Thyroid gland (tissue), 4 donors: Measurements from ENCODE around the gene ANKMY1. TPM values are rescaled to one million over a fixed set of nuclear protein-coding genes. Genes with fewer than 3 reads are reported as not detected.

Experiments used
- DNase-seq, 2 donors: peaks; one replicate each; pipeline ENCODE4 v3.0.0-alpha.2; 2019
- H3K27ac ChIP-seq, 3 donors: fragments of 200-600 bp; sonication (generic); 1 replicate in 2 of 3; 2 replicates in 1 of 3; pipeline ENCODE4 v1.5.1; 2016 to 2019; ENCODE audit warnings: mild to moderate bottlenecking in 1 of 3, moderate library complexity in 1 of 3
- H3K27me3 ChIP-seq: fragments of 200-600 bp; sonication (generic); one replicate; pipeline ENCODE4 v1.5.1; 2019
- H3K36me3 ChIP-seq, 2 donors: fragments of 200-600 bp; sonication (generic); one replicate each; pipeline ENCODE4 v1.5.1; 2016 to 2019
- H3K4me1 ChIP-seq, 2 donors: fragments of 200-600 bp; sonication (generic); one replicate each; pipeline ENCODE4 v1.5.1; 2017 to 2019
- H3K4me3 ChIP-seq, 3 donors: fragments of 200-600 bp; sonication (generic); replicated peaks in 1 of 3; 1 replicate in 2 of 3; 2 replicates in 1 of 3; pipeline ENCODE4 v1.5.1; 2016; ENCODE audit warnings: mild to moderate bottlenecking in 1 of 3
- H3K9me3 ChIP-seq: fragments of 200-600 bp; sonication (generic); one replicate; pipeline ENCODE4 v1.5.1; 2017
- CTCF ChIP-seq, 6 experiments: fragments of 200-600 bp in 3 of 6; fragments of 450-650 bp in 3 of 6; sonication (generic) in 3 of 6; IDR thresholded peaks; one replicate each; pipeline ENCODE4 v1.5.1; 2016 to 2019; ENCODE audit warnings: antibody characterized with exemption in 6 of 6, mild to moderate bottlenecking in 2 of 6, inconsistent platforms in 1 of 6, moderate library complexity in 1 of 6
- POLR2A ChIP-seq, 2 donors: fragments of 450-650 bp; IDR thresholded peaks; one replicate each; pipeline ENCODE4 v1.6.1; 2017; ENCODE audit warnings: antibody characterized with exemption in 2 of 2, mild to moderate bottlenecking in 2 of 2, moderate library complexity in 1 of 2
- WGBS, 2 donors: methylation state at CpG; one replicate each; pipeline ENCODE4 v1.1.5; 2017; 5-methylcytosine and 5-hydroxymethylcytosine counted together
- intact Hi-C: fragments of 100-400 bp; cut with DNase I; formaldehyde crosslinking; loops from one replicate; pipeline ENCODE4 v1.15.1; 2023
- total RNA-seq, 4 donors: library from RNA; depleted of rRNA; stranded (reverse); fragments of >200 nt; gene quantifications; one replicate each; pipeline ENCODE4 v1.2.3, GENCODE V29; 2016

The ANKMY1 gene
- total RNA-seq, 4 donors from 2014 or later, result 17.4 to 24.7 (median 21.0) TPM

DNA sequence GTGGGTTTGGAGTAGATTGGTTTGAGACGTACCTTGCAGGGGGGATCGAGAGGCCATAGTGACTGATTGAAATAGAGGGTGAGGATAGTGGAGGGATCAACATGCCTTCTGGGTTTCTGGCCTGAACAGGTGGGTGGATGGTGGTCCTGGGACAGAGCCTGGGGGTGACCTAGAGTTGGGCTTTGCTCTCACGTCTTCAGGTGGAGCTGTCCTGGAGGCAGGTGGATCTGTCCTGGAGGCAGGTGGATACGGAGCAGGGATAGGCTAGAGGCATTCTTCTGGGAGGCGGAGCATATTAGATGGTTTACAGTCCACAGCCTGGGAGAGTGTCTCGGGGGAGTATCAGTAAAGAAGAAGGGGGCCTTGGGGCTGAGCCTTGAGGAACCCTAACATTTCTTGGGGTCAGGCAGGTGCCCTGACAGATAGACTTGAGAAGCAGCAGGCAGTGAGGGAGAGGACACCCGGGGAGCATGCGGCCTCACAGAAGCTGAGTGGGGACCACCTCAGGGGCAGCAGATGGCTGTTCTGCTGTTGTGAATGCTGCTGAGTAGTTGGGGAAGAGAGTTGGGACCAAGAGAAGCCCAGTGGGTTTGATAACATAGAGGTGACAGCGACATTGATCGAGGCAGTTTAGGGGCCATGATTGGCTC is 30.3 kb upstream of the ANKMY1 start:
- Histone ChIP-seq H3K27ac (no peak overlapping the region), H3K27me3 (no peaks in the 10 kb centered on the region), H3K4me1 (peaks cover 26 to 32% of the 10 kb centered on the region in 2 donors), H3K36me3 (peaks cover 3 to 13% of the 10 kb centered on the region in 2 donors), H3K4me3 (no peak overlapping the region), H3K9me3 (no peaks in the 10 kb centered on the region)
- intact Hi-C loops, result no loop called here
- no peak for DNase-seq
- no peak for TF ChIP-seq CTCF (IDR thresholded peaks at IDR 0.05)
- no peak for TF ChIP-seq POLR2A (IDR thresholded peaks at IDR 0.05)
- WGBS, 2 donors, result 74 to 83% methylated on average over 10 of the region's 10 CpGs

- WGBS, 2 donors, result 6 to 18% methylated on average over 9 to 17 of the region's 62 CpGs
- no peak for TF ChIP-seq CTCF (IDR thresholded peaks at IDR 0.05)
- TF ChIP-seq POLR2A (IDR thresholded peaks at IDR 0.05), result no peak
- Histone ChIP-seq H3K4me3 (peak overlapping the region; percentile 69 to 89 (median 89)), H3K27ac (peak overlapping the region in 2 of 3 donors; percentile 89 to 95), H3K27me3 (no peaks in the 10 kb centered on the region), H3K36me3 (peaks cover 3 to 13% of the 10 kb centered on the region in 2 donors), H3K4me1 (peaks cover 26 to 32% of the 10 kb centered on the region in 2 donors), H3K9me3 (no peaks in the 10 kb centered on the region)
- DNase-seq, result peak; percentile 45 to 59
- intact Hi-C loops, result no loop called here
These were observed 29.4 kb upstream of the ANKMY1 start for GRCh38 chr2:240586919-240587800.

- Histone ChIP-seq H3K27me3 (no peaks in the 10 kb centered on the region), H3K9me3 (no peaks in the 10 kb centered on the region), H3K27ac (peak within 1 kb of the TSS; percentile 68 to 95 (median 89)), H3K4me3 (peak within 1 kb of the TSS; percentile 78 to 89 (median 89)), H3K4me1 (peaks cover 26 to 32% of the 10 kb centered on the region in 2 donors), H3K36me3 (peaks cover 3 to 8% of the 10 kb centered on the region in 2 donors)
- 0% methylated on average over 6 to 14 of the region's 88 CpGs for WGBS, 2 donors
- TF ChIP-seq POLR2A (IDR thresholded peaks at IDR 0.05) (peak in 1 of 2 donors; percentile 71), CTCF (IDR thresholded peaks at IDR 0.05) (peak in 1 of 6 experiments; percentile 2)
- intact Hi-C loops, result no loop called here
- DNase-seq, result peak; percentile 98 to 99
These were observed 28.6 kb upstream of the ANKMY1 start, which contains the start of gene CAPN10 for GRCh38 chr2:240586198-240586918. CAPN10 (plus strand) TSS chr2:240586734; CDS start chr2:240586912, 178 bp downstream.

- peaks cover 0 to 2% of the 10 kb centered on the region in 2 donors for H3K36me3 ChIP-seq
- intact Hi-C loops, result no loop called here
These were observed 28.0 kb upstream of the ANKMY1 start for GRCh38 chr2:240585681-240586197.

More at GRCh38 chr2:240585681-240586197, 28.0 kb upstream of the ANKMY1 start:
- Histone ChIP-seq H3K27ac (peak overlapping the region; percentile 68 to 95 (median 89)), H3K4me3 (peak overlapping the region; percentile 78 to 89 (median 89)), H3K4me1 (peaks cover 26 to 33% of the 10 kb centered on the region in 2 donors), H3K9me3 (no peaks in the 10 kb centered on the region), H3K27me3 (no peaks in the 10 kb centered on the region)
- WGBS, 2 donors, result 3 to 10% methylated on average over 4 to 20 of the region's 20 CpGs
- DNase-seq, result no peak
- TF ChIP-seq CTCF (IDR thresholded peaks at IDR 0.05), result no peak
- no peak for TF ChIP-seq POLR2A (IDR thresholded peaks at IDR 0.05)
